H1 (cell line): Measurements from ENCODE around the gene ASB11.

Experiments used
- ASH2L ChIP-seq: fragments of 200-600, 300-600 bp; sonication (generic); IDR thresholded peaks from one replicate; pipeline ENCODE4 v1.7.1; 2017; ENCODE audit warnings: low read length
- CEBPB ChIP-seq: IDR thresholded peaks from 2 replicates; pipeline ENCODE4 v1.6.1; 2012; ENCODE audit warnings: low read depth, low read length
- CREB1 ChIP-seq: IDR thresholded peaks from 2 replicates; pipeline ENCODE4 v1.6.1; 2012; ENCODE audit warnings: inconsistent platforms
- CTCF ChIP-seq, 3 experiments: IDR thresholded peaks; 1 replicate in 2 of 3; 2 replicates in 1 of 3; pipeline versions ENCODE4 v1.5.1 to v1.6.1; 2011; ENCODE audit warnings: low read length in 3 of 3, mild to moderate bottlenecking in 3 of 3, inconsistent platforms in 2 of 3, low read depth in 1 of 3, moderate library complexity in 1 of 3; ENCODE audit not compliant: insufficient read depth in 1 of 3; ENCODE audit errors: control extremely low read depth in 1 of 3
- FOSL1 ChIP-seq: IDR thresholded peaks from 2 replicates; pipeline ENCODE4 v1.6.1; 2011; ENCODE audit warnings: mild to moderate bottlenecking, low read depth, low read length, moderate library complexity; ENCODE audit not compliant: insufficient read depth
- MAFK ChIP-seq: IDR thresholded peaks from 2 replicates; pipeline ENCODE4 v1.6.1; 2012; ENCODE audit warnings: low read depth, mild to moderate bottlenecking, improper control_type of control experiment, low read length
- RAD21 ChIP-seq, 2 experiments: IDR thresholded peaks in 1 of 2; conservative IDR thresholded peaks in 1 of 2; 2 replicates each; pipeline ENCODE4 v1.6.1; 2011; ENCODE audit warnings: low read depth in 2 of 2, low read length in 2 of 2, improper control_type of control experiment in 1 of 2, inconsistent platforms in 1 of 2, mild to moderate bottlenecking in 1 of 2, moderate library complexity in 1 of 2
- SP1 ChIP-seq: IDR thresholded peaks from 2 replicates; pipeline ENCODE4 v1.6.1; 2011; ENCODE audit warnings: low read depth, low read length
- SP2 ChIP-seq: IDR thresholded peaks from 2 replicates; pipeline ENCODE4 v1.6.1; 2012; ENCODE audit warnings: mild to moderate bottlenecking, low read length, inconsistent platforms
- TAF1 ChIP-seq: IDR thresholded peaks from 2 replicates; pipeline ENCODE4 v1.6.1; 2011; ENCODE audit warnings: mild to moderate bottlenecking, low read depth, low read length
- USF2 ChIP-seq: IDR thresholded peaks from 2 replicates; pipeline ENCODE4 v1.6.1; 2011; ENCODE audit warnings: low read length, improper control_type of control experiment
- YY1 ChIP-seq: IDR thresholded peaks from 2 replicates; pipeline ENCODE4 v1.6.1; 2011; ENCODE audit warnings: low read depth, mild to moderate bottlenecking, low read length
- ZNF274 ChIP-seq: IDR thresholded peaks from 2 replicates; pipeline ENCODE4 v1.7.0; 2012; ENCODE audit warnings: low read length, borderline replicate concordance; ENCODE audit errors: extremely low read depth

- TF ChIP-seq SP1 (no peak), RAD21 (IDR thresholded peaks at IDR 0.05 in 1 of 2, conservative IDR thresholded peaks at IDR 0.05 in 1 of 2; ENCODE audit: low read depth in 2 of 2, low read length in 2 of 2) (no peak), SP2 (no peak), ZNF274 (no peak), USF2 (no peak), FOSL1 (no peak), CEBPB (no peak), TAF1 (no peak), CTCF (IDR thresholded peaks at IDR 0.05; ENCODE audit: control extremely low read depth in 1 of 3, insufficient read depth in 1 of 3, low read depth in 1 of 3, low read length in 3 of 3) (no peak), ASH2L (no peak), YY1 (no peak), CREB1 (no peak), MAFK (no peak)
Measured at GRCh38 chrX:15254852-15255251, 60.6 kb downstream of the ASB11 start.
